H9 (cell line): ENCODE measurements around the gene CRYBG2. TPM values are rescaled to one million over a fixed set of nuclear protein-coding genes. Genes with fewer than 3 reads are reported as not detected.

Experiments used
- DNase-seq: peaks from one replicate; pipeline ENCODE4 v3.0.0-alpha.2; 2017
- H2AFZ ChIP-seq: one replicate; pipeline ENCODE4 v1.6.1; 2013; ENCODE audit warnings: mild to moderate bottlenecking, low read length, control low read depth, moderate library complexity
- H2AK5ac ChIP-seq: 2 replicates; pipeline ENCODE4 v1.6.1; 2013; ENCODE audit warnings: low read length, control low read depth, mixed read lengths; ENCODE audit not compliant: insufficient read length
- H2BK120ac ChIP-seq: one replicate; pipeline ENCODE4 v1.6.1; 2013; ENCODE audit warnings: low read depth, mild to moderate bottlenecking, low read length, control low read depth, inconsistent platforms; ENCODE audit not compliant: poor library complexity, severe bottlenecking
- H2BK12ac ChIP-seq: 2 replicates; pipeline ENCODE4 v1.6.1; 2013; ENCODE audit warnings: low read length, control low read depth, mixed read lengths, low read depth; ENCODE audit not compliant: insufficient read length
- H2BK15ac ChIP-seq: 2 replicates; pipeline ENCODE4 v1.6.1; 2013; ENCODE audit warnings: low read depth, low read length, control low read depth
- H2BK20ac ChIP-seq: one replicate; pipeline ENCODE4 v1.6.1; 2013; ENCODE audit warnings: low read depth, mild to moderate bottlenecking, low read length, control low read depth, inconsistent platforms; ENCODE audit not compliant: poor library complexity, severe bottlenecking
- H2BK5ac ChIP-seq: 2 replicates; pipeline ENCODE4 v1.6.1; 2013; ENCODE audit warnings: low read length, control low read depth, mixed read lengths; ENCODE audit not compliant: insufficient read length
- H3K14ac ChIP-seq: 2 replicates; pipeline ENCODE4 v1.6.1; 2013; ENCODE audit warnings: low read length, control low read depth; ENCODE audit not compliant: insufficient read depth
- H3K18ac ChIP-seq: 2 replicates; pipeline ENCODE4 v1.6.1; 2013; ENCODE audit warnings: low read depth, mild to moderate bottlenecking, mixed read lengths, low read length, control low read depth; ENCODE audit not compliant: insufficient read length
- H3K23ac ChIP-seq: 2 replicates; pipeline ENCODE4 v1.6.1; 2013; ENCODE audit warnings: low read length, control low read depth, mixed read lengths, low read depth; ENCODE audit not compliant: insufficient read length
- H3K23me2 ChIP-seq: 2 replicates; pipeline ENCODE4 v1.6.1; 2013; ENCODE audit warnings: low read depth, mild to moderate bottlenecking, mixed read lengths, low read length, control low read depth; ENCODE audit not compliant: insufficient read length, poor library complexity, severe bottlenecking
- H3K27ac ChIP-seq: 2 replicates; pipeline ENCODE4 v1.5.1; 2013; ENCODE audit warnings: low read length, control low read depth, mixed read lengths, low read depth; ENCODE audit not compliant: insufficient read length
- H3K27me3 ChIP-seq: 2 replicates; pipeline ENCODE4 v1.6.1; 2013; ENCODE audit warnings: low read length, control low read depth, inconsistent platforms; ENCODE audit not compliant: insufficient read depth
- H3K4ac ChIP-seq: 2 replicates; pipeline ENCODE4 v1.6.1; 2013; ENCODE audit warnings: low read depth, mild to moderate bottlenecking, control low read depth, inconsistent platforms, low read length, moderate library complexity
- H3K4me1 ChIP-seq: 2 replicates; pipeline ENCODE4 v1.6.1; 2013; ENCODE audit warnings: low read length, control low read depth, inconsistent platforms; ENCODE audit not compliant: insufficient read depth
- H3K4me2 ChIP-seq: 2 replicates; pipeline ENCODE4 v1.6.1; 2013; ENCODE audit warnings: low read length, control low read depth, mixed read lengths; ENCODE audit not compliant: insufficient read length, insufficient read depth
- H3K56ac ChIP-seq: 2 replicates; pipeline ENCODE4 v1.6.1; 2013; ENCODE audit warnings: low read depth, mild to moderate bottlenecking, mixed read lengths, low read length, control low read depth; ENCODE audit not compliant: insufficient read length
- H3K79me1 ChIP-seq: 2 replicates; pipeline ENCODE4 v1.6.1; 2013; ENCODE audit warnings: low read depth, mild to moderate bottlenecking, moderate library complexity, low read length, control low read depth, inconsistent platforms; ENCODE audit not compliant: insufficient read depth, poor library complexity, severe bottlenecking
- H3K79me2 ChIP-seq: 2 replicates; pipeline ENCODE4 v1.6.1; 2013; ENCODE audit warnings: low read length, control low read depth, inconsistent platforms; ENCODE audit not compliant: insufficient read depth
- H3K9ac ChIP-seq: 2 replicates; pipeline ENCODE4 v1.6.1; 2013; ENCODE audit warnings: low read length, control low read depth, mixed read lengths; ENCODE audit not compliant: insufficient read length; ENCODE audit errors: extremely low read depth
- H3K9me3 ChIP-seq: one replicate; pipeline ENCODE4 v1.6.1; 2013; ENCODE audit warnings: low read depth, low read length, inconsistent platforms; ENCODE audit not compliant: control insufficient read depth
- H3T11ph ChIP-seq: one replicate; pipeline ENCODE4 v1.6.1; 2013; ENCODE audit warnings: mild to moderate bottlenecking, low read length, control low read depth, inconsistent platforms
- H4K20me1 ChIP-seq: one replicate; pipeline ENCODE4 v1.6.1; 2013; ENCODE audit not compliant: control insufficient read depth, insufficient read length, insufficient read depth
- H4K5ac ChIP-seq: 2 replicates; pipeline ENCODE4 v1.6.1; 2013; ENCODE audit warnings: low read depth, mild to moderate bottlenecking, mixed read lengths, low read length, control low read depth; ENCODE audit not compliant: insufficient read length
- H4K8ac ChIP-seq: replicated peaks from 2 replicates; pipeline ENCODE4 v1.6.1; 2013; ENCODE audit warnings: low read length, control low read depth, mixed read lengths, low read depth; ENCODE audit not compliant: insufficient read length
- H4K91ac ChIP-seq: 2 replicates; pipeline ENCODE4 v1.6.1; 2013; ENCODE audit warnings: low read depth, mild to moderate bottlenecking, moderate library complexity, mixed read lengths, low read length, control low read depth; ENCODE audit not compliant: insufficient read length
- H3K27ac Mint-ChIP-seq, 3 experiments: 2 replicates in 2 of 3; 3 replicates in 1 of 3; pipeline ENCODE4 v1.8.0; 2020 to 2021; ENCODE audit warnings: mixed read lengths in 3 of 3, mild to moderate bottlenecking in 1 of 3, moderate library complexity in 1 of 3
- H3K27me3 Mint-ChIP-seq: 2 replicates; pipeline ENCODE4 v1.8.0; 2021; ENCODE audit warnings: low read depth, mild to moderate bottlenecking, moderate library complexity, mixed read lengths
- H3K36me3 Mint-ChIP-seq, 3 experiments: 2 replicates in 2 of 3; 3 replicates in 1 of 3; pipeline ENCODE4 v1.8.0; 2020 to 2021; ENCODE audit warnings: low read depth in 3 of 3, mixed read lengths in 3 of 3; ENCODE audit not compliant: insufficient read depth in 1 of 3
- H3K4me1 Mint-ChIP-seq, 2 experiments: 2 replicates each; pipeline ENCODE4 v1.8.0; 2020; ENCODE audit warnings: mixed read lengths in 2 of 2
- H3K4me3 Mint-ChIP-seq, 2 experiments: 2 replicates in 1 of 2; 3 replicates in 1 of 2; pipeline ENCODE4 v1.8.0; 2020 to 2021; ENCODE audit warnings: mild to moderate bottlenecking in 2 of 2, mixed read lengths in 2 of 2, moderate library complexity in 1 of 2
- H3K9me3 Mint-ChIP-seq, 2 experiments: 2 replicates in 1 of 2; 3 replicates in 1 of 2; pipeline ENCODE4 v1.8.0; 2020; ENCODE audit warnings: mild to moderate bottlenecking in 2 of 2, mixed read lengths in 2 of 2, moderate library complexity in 1 of 2
- WGBS: extraction: QIAGEN DNeasy Blood & Tissue Kit; methylation state at CpG from one replicate; pipeline ENCODE4 v1.1.7; 2013; ENCODE audit warnings: missing lambda C conversion rate, low lambda C conversion rate, mixed read lengths; ENCODE audit not compliant: insufficient read length; ENCODE audit errors: extremely low coverage; 5-methylcytosine and 5-hydroxymethylcytosine counted together
- total RNA-seq: library from RNA; stranded (reverse); gene quantifications from 2 replicates; pipeline ENCODE4 v1.2.1, GENCODE V29; 2021
- TF ChIP-seq, protein P1 (sequence below): fragments of 200-600 bp; sonication (generic); conservative IDR thresholded peaks from 3 replicates; pipeline ENCODE4 v1.8.0; 2021; ENCODE audit warnings: antibody characterized with exemption, mild to moderate bottlenecking

Gene CRYBG2
- total RNA-seq, 1 experiment from 2014 or later: 12.8 TPM

GRCh38 chr1:26337206-26337535 is 16.8 kb downstream of the CRYBG2 start:
- no CpG with 5 or more reads among the region's 7 CpGs for WGBS

More at GRCh38 chr1:26337206-26337535, 16.8 kb downstream of the CRYBG2 start:
- no peaks in the 10 kb centered on the region for H4K20me1 ChIP-seq
- no peak overlapping the region for H2BK5ac ChIP-seq
- H3K4me2 ChIP-seq: no peak overlapping the region
- no peaks in the 10 kb centered on the region for H3K79me2 ChIP-seq
- no peaks in the 10 kb centered on the region for H3K9me3 ChIP-seq
- no peak overlapping the region for H3K56ac ChIP-seq
- no peak overlapping the region for H3K27ac ChIP-seq
- H3K27me3 ChIP-seq: no peaks in the 10 kb centered on the region
- H2BK15ac ChIP-seq: no peak overlapping the region
- H2BK20ac ChIP-seq: no peak overlapping the region
- no peak overlapping the region for H3K4ac ChIP-seq
- Mint-ChIP-seq H3K9me3 (no peaks in the 10 kb centered on the region), H3K4me3 (peak overlapping the region; percentile 83 to 98; a peak in 4 of 5 replicates), H3K27ac (peak overlapping the region in 1 of 3 experiments; percentile 31; a peak in 1 of 7 replicates), H3K36me3 (peaks cover 0 to 2% (median 0%) of the 10 kb centered on the region in 3 experiments; a peak in 1 of 7 replicates), H3K4me1 (peaks cover 29 to 36% of the 10 kb centered on the region in 2 experiments), H3K27me3 (peaks cover 21% of the 10 kb centered on the region)
- no peak overlapping the region for H4K5ac ChIP-seq
- no peak overlapping the region for H3K9ac ChIP-seq
- H2BK12ac ChIP-seq: no peak overlapping the region
- H3T11ph ChIP-seq: no peak overlapping the region
- H3K4me1 ChIP-seq: no peaks in the 10 kb centered on the region; the same call in 1 of the 2 replicates
- no peak overlapping the region for H3K14ac ChIP-seq
- no peak overlapping the region for H4K8ac ChIP-seq
- no peak overlapping the region for H4K91ac ChIP-seq
- peak overlapping the region; percentile 1 for H3K18ac ChIP-seq
- no peak overlapping the region for H2AK5ac ChIP-seq
- H2AFZ ChIP-seq: no peak overlapping the region
- TF ChIP-seq, protein P1, sequence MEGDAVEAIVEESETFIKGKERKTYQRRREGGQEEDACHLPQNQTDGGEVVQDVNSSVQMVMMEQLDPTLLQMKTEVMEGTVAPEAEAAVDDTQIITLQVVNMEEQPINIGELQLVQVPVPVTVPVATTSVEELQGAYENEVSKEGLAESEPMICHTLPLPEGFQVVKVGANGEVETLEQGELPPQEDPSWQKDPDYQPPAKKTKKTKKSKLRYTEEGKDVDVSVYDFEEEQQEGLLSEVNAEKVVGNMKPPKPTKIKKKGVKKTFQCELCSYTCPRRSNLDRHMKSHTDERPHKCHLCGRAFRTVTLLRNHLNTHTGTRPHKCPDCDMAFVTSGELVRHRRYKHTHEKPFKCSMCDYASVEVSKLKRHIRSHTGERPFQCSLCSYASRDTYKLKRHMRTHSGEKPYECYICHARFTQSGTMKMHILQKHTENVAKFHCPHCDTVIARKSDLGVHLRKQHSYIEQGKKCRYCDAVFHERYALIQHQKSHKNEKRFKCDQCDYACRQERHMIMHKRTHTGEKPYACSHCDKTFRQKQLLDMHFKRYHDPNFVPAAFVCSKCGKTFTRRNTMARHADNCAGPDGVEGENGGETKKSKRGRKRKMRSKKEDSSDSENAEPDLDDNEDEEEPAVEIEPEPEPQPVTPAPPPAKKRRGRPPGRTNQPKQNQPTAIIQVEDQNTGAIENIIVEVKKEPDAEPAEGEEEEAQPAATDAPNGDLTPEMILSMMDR: no peak
- peaks cover 4% of the 10 kb centered on the region for H3K23me2 ChIP-seq
- no peaks in the 10 kb centered on the region for H3K79me1 ChIP-seq
- DNase-seq: no peak
- no peak overlapping the region for H3K23ac ChIP-seq
- no peak overlapping the region for H2BK120ac ChIP-seq
